H9 (cell line): ENCODE results near the gene SH3RF3. TPM values are rescaled to one million over a fixed set of nuclear protein-coding genes. Genes with fewer than 3 reads are reported as not detected.

Experiments used
- DNase-seq: peaks from one replicate; pipeline ENCODE4 v3.0.0-alpha.2; 2017
- H2AFZ ChIP-seq: one replicate; pipeline ENCODE4 v1.6.1; 2013; ENCODE audit warnings: mild to moderate bottlenecking, low read length, control low read depth, moderate library complexity
- H2AK5ac ChIP-seq: 2 replicates; pipeline ENCODE4 v1.6.1; 2013; ENCODE audit warnings: low read length, control low read depth, mixed read lengths; ENCODE audit not compliant: insufficient read length
- H2BK120ac ChIP-seq: one replicate; pipeline ENCODE4 v1.6.1; 2013; ENCODE audit warnings: low read depth, mild to moderate bottlenecking, low read length, control low read depth, inconsistent platforms; ENCODE audit not compliant: poor library complexity, severe bottlenecking
- H2BK12ac ChIP-seq: 2 replicates; pipeline ENCODE4 v1.6.1; 2013; ENCODE audit warnings: low read length, control low read depth, mixed read lengths, low read depth; ENCODE audit not compliant: insufficient read length
- H2BK15ac ChIP-seq: 2 replicates; pipeline ENCODE4 v1.6.1; 2013; ENCODE audit warnings: low read depth, low read length, control low read depth
- H2BK20ac ChIP-seq: one replicate; pipeline ENCODE4 v1.6.1; 2013; ENCODE audit warnings: low read depth, mild to moderate bottlenecking, low read length, control low read depth, inconsistent platforms; ENCODE audit not compliant: poor library complexity, severe bottlenecking
- H2BK5ac ChIP-seq: 2 replicates; pipeline ENCODE4 v1.6.1; 2013; ENCODE audit warnings: low read length, control low read depth, mixed read lengths; ENCODE audit not compliant: insufficient read length
- H3K14ac ChIP-seq: 2 replicates; pipeline ENCODE4 v1.6.1; 2013; ENCODE audit warnings: low read length, control low read depth; ENCODE audit not compliant: insufficient read depth
- H3K18ac ChIP-seq: 2 replicates; pipeline ENCODE4 v1.6.1; 2013; ENCODE audit warnings: low read depth, mild to moderate bottlenecking, mixed read lengths, low read length, control low read depth; ENCODE audit not compliant: insufficient read length
- H3K23ac ChIP-seq: 2 replicates; pipeline ENCODE4 v1.6.1; 2013; ENCODE audit warnings: low read length, control low read depth, mixed read lengths, low read depth; ENCODE audit not compliant: insufficient read length
- H3K23me2 ChIP-seq: 2 replicates; pipeline ENCODE4 v1.6.1; 2013; ENCODE audit warnings: low read depth, mild to moderate bottlenecking, mixed read lengths, low read length, control low read depth; ENCODE audit not compliant: insufficient read length, poor library complexity, severe bottlenecking
- H3K27ac ChIP-seq: 2 replicates; pipeline ENCODE4 v1.5.1; 2013; ENCODE audit warnings: low read length, control low read depth, mixed read lengths, low read depth; ENCODE audit not compliant: insufficient read length
- H3K27me3 ChIP-seq: 2 replicates; pipeline ENCODE4 v1.6.1; 2013; ENCODE audit warnings: low read length, control low read depth, inconsistent platforms; ENCODE audit not compliant: insufficient read depth
- H3K4ac ChIP-seq: 2 replicates; pipeline ENCODE4 v1.6.1; 2013; ENCODE audit warnings: low read depth, mild to moderate bottlenecking, control low read depth, inconsistent platforms, low read length, moderate library complexity
- H3K4me1 ChIP-seq: 2 replicates; pipeline ENCODE4 v1.6.1; 2013; ENCODE audit warnings: low read length, control low read depth, inconsistent platforms; ENCODE audit not compliant: insufficient read depth
- H3K4me2 ChIP-seq: 2 replicates; pipeline ENCODE4 v1.6.1; 2013; ENCODE audit warnings: low read length, control low read depth, mixed read lengths; ENCODE audit not compliant: insufficient read length, insufficient read depth
- H3K56ac ChIP-seq: 2 replicates; pipeline ENCODE4 v1.6.1; 2013; ENCODE audit warnings: low read depth, mild to moderate bottlenecking, mixed read lengths, low read length, control low read depth; ENCODE audit not compliant: insufficient read length
- H3K79me1 ChIP-seq: 2 replicates; pipeline ENCODE4 v1.6.1; 2013; ENCODE audit warnings: low read depth, mild to moderate bottlenecking, moderate library complexity, low read length, control low read depth, inconsistent platforms; ENCODE audit not compliant: insufficient read depth, poor library complexity, severe bottlenecking
- H3K79me2 ChIP-seq: 2 replicates; pipeline ENCODE4 v1.6.1; 2013; ENCODE audit warnings: low read length, control low read depth, inconsistent platforms; ENCODE audit not compliant: insufficient read depth
- H3K9ac ChIP-seq: 2 replicates; pipeline ENCODE4 v1.6.1; 2013; ENCODE audit warnings: low read length, control low read depth, mixed read lengths; ENCODE audit not compliant: insufficient read length; ENCODE audit errors: extremely low read depth
- H3K9me3 ChIP-seq: one replicate; pipeline ENCODE4 v1.6.1; 2013; ENCODE audit warnings: low read depth, low read length, inconsistent platforms; ENCODE audit not compliant: control insufficient read depth
- H3T11ph ChIP-seq: one replicate; pipeline ENCODE4 v1.6.1; 2013; ENCODE audit warnings: mild to moderate bottlenecking, low read length, control low read depth, inconsistent platforms
- H4K20me1 ChIP-seq: one replicate; pipeline ENCODE4 v1.6.1; 2013; ENCODE audit not compliant: control insufficient read depth, insufficient read length, insufficient read depth
- H4K5ac ChIP-seq: 2 replicates; pipeline ENCODE4 v1.6.1; 2013; ENCODE audit warnings: low read depth, mild to moderate bottlenecking, mixed read lengths, low read length, control low read depth; ENCODE audit not compliant: insufficient read length
- H4K8ac ChIP-seq: replicated peaks from 2 replicates; pipeline ENCODE4 v1.6.1; 2013; ENCODE audit warnings: low read length, control low read depth, mixed read lengths, low read depth; ENCODE audit not compliant: insufficient read length
- H4K91ac ChIP-seq: 2 replicates; pipeline ENCODE4 v1.6.1; 2013; ENCODE audit warnings: low read depth, mild to moderate bottlenecking, moderate library complexity, mixed read lengths, low read length, control low read depth; ENCODE audit not compliant: insufficient read length
- H3K27ac Mint-ChIP-seq, 3 experiments: 2 replicates in 2 of 3; 3 replicates in 1 of 3; pipeline ENCODE4 v1.8.0; 2020 to 2021; ENCODE audit warnings: mixed read lengths in 3 of 3, mild to moderate bottlenecking in 1 of 3, moderate library complexity in 1 of 3
- H3K27me3 Mint-ChIP-seq: 2 replicates; pipeline ENCODE4 v1.8.0; 2021; ENCODE audit warnings: low read depth, mild to moderate bottlenecking, moderate library complexity, mixed read lengths
- H3K36me3 Mint-ChIP-seq, 3 experiments: 2 replicates in 2 of 3; 3 replicates in 1 of 3; pipeline ENCODE4 v1.8.0; 2020 to 2021; ENCODE audit warnings: low read depth in 3 of 3, mixed read lengths in 3 of 3; ENCODE audit not compliant: insufficient read depth in 1 of 3
- H3K4me1 Mint-ChIP-seq, 2 experiments: 2 replicates each; pipeline ENCODE4 v1.8.0; 2020; ENCODE audit warnings: mixed read lengths in 2 of 2
- H3K4me3 Mint-ChIP-seq, 2 experiments: 2 replicates in 1 of 2; 3 replicates in 1 of 2; pipeline ENCODE4 v1.8.0; 2020 to 2021; ENCODE audit warnings: mild to moderate bottlenecking in 2 of 2, mixed read lengths in 2 of 2, moderate library complexity in 1 of 2
- H3K9me3 Mint-ChIP-seq, 2 experiments: 2 replicates in 1 of 2; 3 replicates in 1 of 2; pipeline ENCODE4 v1.8.0; 2020; ENCODE audit warnings: mild to moderate bottlenecking in 2 of 2, mixed read lengths in 2 of 2, moderate library complexity in 1 of 2
- WGBS: extraction: QIAGEN DNeasy Blood & Tissue Kit; methylation state at CpG from one replicate; pipeline ENCODE4 v1.1.7; 2013; ENCODE audit warnings: missing lambda C conversion rate, low lambda C conversion rate, mixed read lengths; ENCODE audit not compliant: insufficient read length; ENCODE audit errors: extremely low coverage; 5-methylcytosine and 5-hydroxymethylcytosine counted together
- total RNA-seq: library from RNA; stranded (reverse); gene quantifications from 2 replicates; pipeline ENCODE4 v1.2.1, GENCODE V29; 2021
- TF ChIP-seq, protein P1 (sequence below): fragments of 200-600 bp; sonication (generic); conservative IDR thresholded peaks from 3 replicates; pipeline ENCODE4 v1.8.0; 2021; ENCODE audit warnings: antibody characterized with exemption, mild to moderate bottlenecking

The SH3RF3 gene
- total RNA-seq, 1 experiment from 2014 or later: 0.46 TPM

DNA sequence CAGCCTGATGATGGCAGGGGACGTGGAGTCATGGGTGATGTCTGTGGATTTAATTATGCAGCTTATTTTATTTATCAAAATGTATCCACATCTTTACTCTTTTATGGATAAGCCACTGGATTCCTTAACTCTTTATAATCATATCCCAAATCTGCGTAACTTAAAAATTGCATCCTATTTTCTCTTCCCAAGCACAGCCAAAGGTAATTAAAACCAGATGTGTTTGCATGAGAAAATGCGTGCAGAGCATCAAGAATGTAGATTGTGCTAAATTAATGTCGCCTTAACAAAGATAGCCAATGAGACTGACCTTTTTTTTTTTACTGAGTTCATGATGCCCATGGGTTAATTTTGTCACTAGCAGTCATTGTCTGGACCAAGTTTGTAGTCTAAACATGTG lies 10.0 kb downstream of the SH3RF3 start:
- Histone ChIP-seq H4K91ac (no peak overlapping the region), H2BK5ac (no peak overlapping the region), H4K5ac (no peak overlapping the region), H3K79me2 (no peaks in the 10 kb centered on the region), H3K23ac (no peak overlapping the region), H3K18ac (no peak overlapping the region), H2BK12ac (no peak overlapping the region), H2BK15ac (no peak overlapping the region), H3K14ac (no peak overlapping the region), H3K23me2 (no peaks in the 10 kb centered on the region), H3K9me3 (no peaks in the 10 kb centered on the region), H3K56ac (no peak overlapping the region), H2AFZ (no peak overlapping the region), H2AK5ac (no peak overlapping the region), H2BK20ac (no peak overlapping the region), H3K9ac (no peak overlapping the region), H4K8ac (no peak overlapping the region), H3K4me2 (no peak overlapping the region), H4K20me1 (no peaks in the 10 kb centered on the region), H3K27me3 (no peaks in the 10 kb centered on the region; the same call in 1 of the 2 replicates), H3K27ac (no peak overlapping the region), H3K4ac (no peak overlapping the region), H2BK120ac (no peak overlapping the region), H3T11ph (no peak overlapping the region), H3K79me1 (no peaks in the 10 kb centered on the region), H3K4me1 (no peaks in the 10 kb centered on the region)
- DNase-seq: no peak
- Mint-ChIP-seq H3K27me3 (peaks cover 20% of the 10 kb centered on the region), H3K9me3 (no peaks in the 10 kb centered on the region), H3K27ac (no peak overlapping the region), H3K4me1 (peaks cover 9 to 12% of the 10 kb centered on the region in 2 experiments; a peak in 3 of 4 replicates), H3K4me3 (no peak overlapping the region), H3K36me3 (no peaks in the 10 kb centered on the region)
- WGBS: no CpG with 5 or more reads among the region's 4 CpGs
- TF ChIP-seq, protein P1, sequence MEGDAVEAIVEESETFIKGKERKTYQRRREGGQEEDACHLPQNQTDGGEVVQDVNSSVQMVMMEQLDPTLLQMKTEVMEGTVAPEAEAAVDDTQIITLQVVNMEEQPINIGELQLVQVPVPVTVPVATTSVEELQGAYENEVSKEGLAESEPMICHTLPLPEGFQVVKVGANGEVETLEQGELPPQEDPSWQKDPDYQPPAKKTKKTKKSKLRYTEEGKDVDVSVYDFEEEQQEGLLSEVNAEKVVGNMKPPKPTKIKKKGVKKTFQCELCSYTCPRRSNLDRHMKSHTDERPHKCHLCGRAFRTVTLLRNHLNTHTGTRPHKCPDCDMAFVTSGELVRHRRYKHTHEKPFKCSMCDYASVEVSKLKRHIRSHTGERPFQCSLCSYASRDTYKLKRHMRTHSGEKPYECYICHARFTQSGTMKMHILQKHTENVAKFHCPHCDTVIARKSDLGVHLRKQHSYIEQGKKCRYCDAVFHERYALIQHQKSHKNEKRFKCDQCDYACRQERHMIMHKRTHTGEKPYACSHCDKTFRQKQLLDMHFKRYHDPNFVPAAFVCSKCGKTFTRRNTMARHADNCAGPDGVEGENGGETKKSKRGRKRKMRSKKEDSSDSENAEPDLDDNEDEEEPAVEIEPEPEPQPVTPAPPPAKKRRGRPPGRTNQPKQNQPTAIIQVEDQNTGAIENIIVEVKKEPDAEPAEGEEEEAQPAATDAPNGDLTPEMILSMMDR: no peak
